ENCODE measurements around the gene INO80B.
A peak's percentile ranks its signal among the peaks of the same experiment; 100 is the strongest.
"Not testable (repeated sequence)": the region's sequence is repeated elsewhere in the genome, so short reads cannot be mapped to it uniquely, and the experiment has no call there.

INO80B gene

DNA sequence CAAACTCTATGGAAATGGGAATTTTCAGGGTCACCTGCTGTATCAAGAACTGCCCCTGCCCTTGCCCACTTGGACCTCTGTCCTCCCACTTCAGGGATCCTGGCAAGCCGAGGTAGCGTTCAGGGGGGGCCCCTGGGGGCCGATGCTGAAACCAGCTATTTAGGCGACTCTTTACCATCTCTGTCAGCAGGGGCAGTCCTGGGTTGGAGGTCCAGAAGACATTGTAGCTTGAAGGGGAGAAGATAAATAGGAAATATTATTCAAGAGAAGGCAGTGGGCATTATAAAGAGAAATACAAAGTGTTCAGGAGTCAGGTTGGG, 7.9 kb downstream of the INO80B start:
- peaks cover 20% of the 10 kb centered on the region for H3K4me1 ChIP-seq (ENCODE audit: insufficient read depth, low read length)
- no peak overlapping the region for H3K4me3 ChIP-seq (ENCODE audit: low read length)
- no peak overlapping the region for H2AFZ ChIP-seq (ENCODE audit: low read depth, low read length)
- H3K27me3 ChIP-seq (ENCODE audit: insufficient read depth, low read length) = no peaks in the 10 kb centered on the region
- no peaks in the 10 kb centered on the region for H3K9me3 ChIP-seq (ENCODE audit: low read length)
- peaks cover 29% of the 10 kb centered on the region for H3K36me3 ChIP-seq (ENCODE audit: insufficient read depth, low read length)

DNA sequence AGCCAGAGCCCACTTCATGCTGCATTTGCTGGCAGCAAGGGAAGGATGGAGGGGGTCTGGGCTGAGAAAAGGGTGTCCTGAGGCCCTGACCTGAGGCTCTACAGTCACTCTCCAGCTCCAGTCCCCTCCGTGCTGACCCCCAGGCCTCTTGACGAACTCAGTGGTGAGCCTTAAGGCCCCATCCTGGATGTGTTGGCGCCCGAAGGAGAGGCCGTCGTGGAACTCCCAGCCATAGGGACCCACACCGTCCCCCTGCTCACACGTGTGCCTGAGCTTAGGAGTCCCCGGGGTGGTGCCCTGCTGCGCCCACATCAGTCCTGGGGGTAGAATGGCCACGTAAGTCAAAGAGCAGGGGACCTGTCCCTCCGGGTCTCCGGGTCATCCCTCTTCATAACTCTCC, 9.5 kb downstream of the INO80B start:
- peaks cover 12% of the 10 kb centered on the region for H3K4me1 ChIP-seq (ENCODE audit: insufficient read depth, low read length)
- H3K4me3 ChIP-seq (ENCODE audit: low read length) = peak overlapping the region; percentile 64
- peak overlapping the region; percentile 17 for H2AFZ ChIP-seq (ENCODE audit: low read depth, low read length)
- peaks cover 28% of the 10 kb centered on the region for H3K36me3 ChIP-seq (ENCODE audit: insufficient read depth, low read length)
- H3K9me3 ChIP-seq (ENCODE audit: low read length) = no peaks in the 10 kb centered on the region
- H3K27me3 ChIP-seq (ENCODE audit: insufficient read depth, low read length) = no peaks in the 10 kb centered on the region

GRCh38 chr2:74470742-74471141, 15.9 kb downstream of the INO80B start:
- H3K9me3 ChIP-seq (ENCODE audit: low read length); H3K4me3 ChIP-seq (ENCODE audit: low read length); H3K27me3 ChIP-seq (ENCODE audit: insufficient read depth, low read length); H2AFZ ChIP-seq (ENCODE audit: low read depth, low read length): not testable (repeated sequence)
- peaks cover 15% of the 10 kb centered on the region for H3K4me1 ChIP-seq (ENCODE audit: insufficient read depth, low read length)
- H3K36me3 ChIP-seq (ENCODE audit: insufficient read depth, low read length) = peaks cover 16% of the 10 kb centered on the region

GRCh38 chr2:74471332-74472065, 16.6 kb downstream of the INO80B start:
- Histone ChIP-seq H3K9me3 (ENCODE audit: low read length) (no peaks in the 10 kb centered on the region), H3K27me3 (ENCODE audit: insufficient read depth, low read length) (no peaks in the 10 kb centered on the region), H3K36me3 (ENCODE audit: insufficient read depth, low read length) (peaks cover 17% of the 10 kb centered on the region), H3K4me1 (ENCODE audit: insufficient read depth, low read length) (peaks cover 15% of the 10 kb centered on the region), H3K4me3 (ENCODE audit: low read length) (peak overlapping the region; percentile 56), H2AFZ (ENCODE audit: low read depth, low read length) (no peak overlapping the region)

GRCh38 chr2:74472086-74472944, 17.4 kb downstream of the INO80B start, which contains the start of gene MRPL53:
Gene MRPL53 (minus strand): TSS chr2:74472680. CDS start chr2:74472660, 20 bp downstream.
- no peaks in the 10 kb centered on the region for H3K27me3 ChIP-seq (ENCODE audit: insufficient read depth, low read length)
- H2AFZ ChIP-seq (ENCODE audit: low read depth, low read length) = peak within 1 kb of the TSS; percentile 55
- peaks cover 15% of the 10 kb centered on the region for H3K4me1 ChIP-seq (ENCODE audit: insufficient read depth, low read length)
- peaks cover 23% of the 10 kb centered on the region for H3K36me3 ChIP-seq (ENCODE audit: insufficient read depth, low read length)
- H3K9me3 ChIP-seq (ENCODE audit: low read length) = no peaks in the 10 kb centered on the region
- peak within 1 kb of the TSS; percentile 56 for H3K4me3 ChIP-seq (ENCODE audit: low read length)

GRCh38 chr2:74472945-74473258, 18.0 kb downstream of the INO80B start:
- peak overlapping the region; percentile 55 for H2AFZ ChIP-seq (ENCODE audit: low read depth, low read length)
- H3K9me3 ChIP-seq (ENCODE audit: low read length) = no peaks in the 10 kb centered on the region
- no peaks in the 10 kb centered on the region for H3K27me3 ChIP-seq (ENCODE audit: insufficient read depth, low read length)
- peaks cover 15% of the 10 kb centered on the region for H3K4me1 ChIP-seq (ENCODE audit: insufficient read depth, low read length)
- H3K4me3 ChIP-seq (ENCODE audit: low read length) = peak overlapping the region; percentile 56
- H3K36me3 ChIP-seq (ENCODE audit: insufficient read depth, low read length) = peaks cover 27% of the 10 kb centered on the region

- no peak overlapping the region for H2AFZ ChIP-seq (ENCODE audit: low read depth, low read length)
- H3K9me3 ChIP-seq (ENCODE audit: low read length) = no peaks in the 10 kb centered on the region
- H3K4me1 ChIP-seq (ENCODE audit: insufficient read depth, low read length) = peaks cover 15% of the 10 kb centered on the region
- no peak overlapping the region for H3K4me3 ChIP-seq (ENCODE audit: low read length)
- H3K27me3 ChIP-seq (ENCODE audit: insufficient read depth, low read length) = no peaks in the 10 kb centered on the region
- peaks cover 30% of the 10 kb centered on the region for H3K36me3 ChIP-seq (ENCODE audit: insufficient read depth, low read length)
Measured at GRCh38 chr2:74474481-74474880, 19.6 kb downstream of the INO80B start.

- H3K4me3 ChIP-seq (ENCODE audit: low read length) = no peak overlapping the region
- H3K27me3 ChIP-seq (ENCODE audit: insufficient read depth, low read length) = no peaks in the 10 kb centered on the region
- H3K4me1 ChIP-seq (ENCODE audit: insufficient read depth, low read length) = peaks cover 15% of the 10 kb centered on the region
- H3K9me3 ChIP-seq (ENCODE audit: low read length) = no peaks in the 10 kb centered on the region
- H3K36me3 ChIP-seq (ENCODE audit: insufficient read depth, low read length) = peaks cover 31% of the 10 kb centered on the region
- H2AFZ ChIP-seq (ENCODE audit: low read depth, low read length) = no peak overlapping the region
Measured at GRCh38 chr2:74474899-74475298, 20.0 kb downstream of the INO80B start.

DNA sequence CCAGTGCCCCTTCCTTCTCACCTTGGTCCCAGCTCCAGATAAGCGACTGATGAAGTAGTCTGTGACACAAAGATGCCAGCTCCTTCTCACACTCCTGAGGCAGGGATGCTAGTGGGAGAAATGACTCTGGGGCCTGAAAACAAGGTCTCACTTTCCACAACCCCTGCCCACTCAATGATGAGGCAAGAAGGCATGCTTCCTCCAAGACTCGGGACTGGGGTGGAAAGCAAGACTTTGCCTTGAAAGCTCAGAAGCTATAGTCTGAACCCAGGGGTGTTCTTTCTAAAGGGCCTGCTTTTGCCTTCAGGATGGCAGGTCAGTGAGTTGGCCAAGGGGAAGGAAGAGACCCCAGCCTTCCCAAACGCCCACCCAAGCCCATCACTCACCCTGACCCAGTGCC, 26.5 kb downstream of the INO80B start:
- H3K4me1 ChIP-seq (ENCODE audit: insufficient read depth, low read length) = peaks cover 16% of the 10 kb centered on the region
- no peaks in the 10 kb centered on the region for H3K9me3 ChIP-seq (ENCODE audit: low read length)
- peak overlapping the region; percentile 97 for H3K4me3 ChIP-seq (ENCODE audit: low read length)
- H3K36me3 ChIP-seq (ENCODE audit: insufficient read depth, low read length) = peaks cover 28% of the 10 kb centered on the region
- no peak overlapping the region for H2AFZ ChIP-seq (ENCODE audit: low read depth, low read length)
- no peaks in the 10 kb centered on the region for H3K27me3 ChIP-seq (ENCODE audit: insufficient read depth, low read length)

DNA sequence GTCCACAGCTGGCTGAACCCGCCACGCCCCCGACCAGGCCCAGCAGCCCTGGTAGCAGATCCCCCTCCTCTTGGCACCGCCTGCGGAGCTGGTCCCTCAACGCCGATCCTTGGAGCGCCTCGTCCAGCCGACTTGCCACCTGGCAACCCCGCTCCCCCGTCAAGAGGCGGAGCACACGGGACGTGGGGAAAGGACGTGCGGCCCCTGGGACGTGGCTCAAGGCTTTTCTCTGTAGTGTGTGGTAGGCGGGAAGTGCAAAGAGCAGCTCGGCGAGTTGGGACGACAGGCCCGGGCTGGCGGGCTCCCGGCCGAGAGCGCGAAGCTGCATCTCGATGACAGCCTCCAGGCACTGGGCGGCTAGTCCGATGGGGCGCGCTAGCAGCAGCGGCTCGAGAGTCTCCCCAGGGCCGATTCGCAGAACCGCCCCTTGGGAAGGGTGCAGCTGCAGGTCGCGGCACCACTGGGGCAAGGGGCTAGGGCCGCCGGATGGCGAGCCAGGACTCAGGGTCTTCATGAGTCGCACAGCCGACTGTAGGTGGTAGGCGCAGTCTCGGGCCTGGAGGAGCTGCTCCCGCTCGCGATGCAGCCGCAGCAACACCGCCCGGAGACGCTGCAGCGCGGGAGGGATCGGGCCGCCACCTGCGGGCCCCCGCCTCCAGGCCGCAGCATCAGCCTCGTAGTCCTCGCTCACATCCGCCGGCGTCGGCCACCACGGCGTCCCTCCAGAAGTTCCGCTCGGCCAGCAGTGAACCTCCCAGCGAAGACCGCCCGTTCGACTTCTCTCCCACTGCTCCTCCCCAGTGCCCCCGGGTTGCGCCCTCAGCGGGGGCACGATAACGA, 27.3 kb downstream of the INO80B start:
- Histone ChIP-seq H3K9me3 (ENCODE audit: low read length) (no peaks in the 10 kb centered on the region), H3K4me3 (ENCODE audit: low read length) (peak overlapping the region; percentile 97), H2AFZ (ENCODE audit: low read depth, low read length) (peak overlapping the region; percentile 93), H3K36me3 (ENCODE audit: insufficient read depth, low read length) (peaks cover 26% of the 10 kb centered on the region), H3K4me1 (ENCODE audit: insufficient read depth, low read length) (peaks cover 16% of the 10 kb centered on the region), H3K27me3 (ENCODE audit: insufficient read depth, low read length) (no peaks in the 10 kb centered on the region)

- Histone ChIP-seq H3K4me3 (ENCODE audit: low read length) (peak within 1 kb of the TSS; percentile 97), H3K4me1 (ENCODE audit: insufficient read depth, low read length) (peaks cover 16% of the 10 kb centered on the region), H3K9me3 (ENCODE audit: low read length) (no peaks in the 10 kb centered on the region), H3K27me3 (ENCODE audit: insufficient read depth, low read length) (no peaks in the 10 kb centered on the region), H3K36me3 (ENCODE audit: insufficient read depth, low read length) (peaks cover 21% of the 10 kb centered on the region), H2AFZ (ENCODE audit: low read depth, low read length) (peak within 1 kb of the TSS; percentile 93)
Measured at GRCh38 chr2:74482801-74483674, 28.2 kb downstream of the INO80B start, which contains the start of the genes CCDC142 and TTC31. Gene CCDC142 (minus strand): TSS chr2:74482998. CDS start chr2:74482837, 161 bp downstream. Gene TTC31 (plus strand): TSS chr2:74483081. CDS start chr2:74483096, 15 bp downstream.

GRCh38 chr2:74483675-74484164, 28.8 kb downstream of the INO80B start:
- not testable (repeated sequence) for H2AFZ ChIP-seq (ENCODE audit: low read depth, low read length); H3K9me3 ChIP-seq (ENCODE audit: low read length); H3K27me3 ChIP-seq (ENCODE audit: insufficient read depth, low read length)
- Histone ChIP-seq H3K4me3 (ENCODE audit: low read length) (peak overlapping the region; percentile 97), H3K36me3 (ENCODE audit: insufficient read depth, low read length) (peaks cover 21% of the 10 kb centered on the region), H3K4me1 (ENCODE audit: insufficient read depth, low read length) (peaks cover 16% of the 10 kb centered on the region)

Measured in neuron (in vitro differentiated cells).